Measurements from ENCODE around the gene UBE2D2. TPM values are rescaled to one million over a fixed set of nuclear protein-coding genes. Genes with fewer than 3 reads are reported as not detected.

The UBE2D2 gene
- total RNA-seq, 1 experiment from 2014 or later, result 105 TPM

DNA sequence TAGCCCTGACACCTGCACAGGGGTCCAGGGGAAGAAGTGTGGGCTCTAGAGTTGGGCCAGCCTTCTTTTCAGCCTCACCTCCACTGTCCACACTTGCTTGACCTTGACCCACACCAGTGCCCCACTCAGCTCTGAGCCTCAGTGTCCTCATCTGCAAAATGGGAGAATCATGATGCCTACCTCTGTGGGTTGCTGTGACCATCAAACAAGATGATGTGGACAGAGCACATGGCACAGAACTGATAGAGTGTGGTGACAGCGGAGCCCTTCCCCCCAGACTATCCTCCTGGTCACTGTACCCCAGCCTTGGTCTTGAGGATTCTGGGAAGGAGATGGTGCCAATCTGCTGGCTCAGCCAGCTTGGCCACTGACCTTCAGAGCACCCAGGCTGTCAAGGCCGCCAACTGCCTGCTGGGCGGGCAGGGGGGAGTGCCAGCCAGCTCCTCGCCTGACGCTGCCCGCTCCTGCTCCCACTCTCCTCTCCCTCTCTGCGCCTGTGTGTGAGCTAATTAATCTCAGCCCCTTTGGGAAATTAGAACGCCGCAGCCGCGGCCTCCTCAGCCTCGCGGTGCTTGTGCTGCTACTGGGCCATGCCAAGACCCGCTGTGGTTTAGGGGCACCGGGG, 103.7 kb downstream of the UBE2D2 start:
- Histone ChIP-seq H3K4me3 (ENCODE audit: low read length) (no peak overlapping the region), H3K79me2 (ENCODE audit: low read length) (no peaks in the 10 kb centered on the region), H3K9ac (ENCODE audit: low read length) (no peak overlapping the region), H3K36me3 (ENCODE audit: insufficient read depth, low read length) (no peaks in the 10 kb centered on the region), H3K9me2 (replicated peaks; ENCODE audit: insufficient read depth, low read length) (no peaks in the 10 kb centered on the region), H4K20me1 (ENCODE audit: insufficient read depth, low read depth, low read length) (no peaks in the 10 kb centered on the region), H2AFZ (ENCODE audit: low read length) (no peak overlapping the region), H3K27me3 (ENCODE audit: low read length) (no peaks in the 10 kb centered on the region; the same call in 1 of the 2 replicates), H3K9me3 (ENCODE audit: low read length) (no peaks in the 10 kb centered on the region), H3K4me2 (ENCODE audit: low read depth, low read length, poor library complexity, severe bottlenecking) (no peak overlapping the region), H3K27ac (ENCODE audit: low read length) (no peak overlapping the region), H3K4me1 (ENCODE audit: low read length) (peaks cover 36% of the 10 kb centered on the region)
- DNase-seq, result no peak

GRCh38 chr5:139665626-139666025, 104.5 kb downstream of the UBE2D2 start:
- Histone ChIP-seq H3K4me1 (ENCODE audit: low read length) (peaks cover 43% of the 10 kb centered on the region), H3K4me3 (ENCODE audit: low read length) (no peak overlapping the region), H3K27ac (ENCODE audit: low read length) (no peak overlapping the region), H3K79me2 (ENCODE audit: low read length) (no peaks in the 10 kb centered on the region), H3K27me3 (ENCODE audit: low read length) (no peaks in the 10 kb centered on the region; the same call in 1 of the 2 replicates), H3K9me2 (replicated peaks; ENCODE audit: insufficient read depth, low read length) (no peaks in the 10 kb centered on the region), H4K20me1 (ENCODE audit: insufficient read depth, low read depth, low read length) (no peaks in the 10 kb centered on the region), H3K9me3 (ENCODE audit: low read length) (no peaks in the 10 kb centered on the region), H3K4me2 (ENCODE audit: low read depth, low read length, poor library complexity, severe bottlenecking) (no peak overlapping the region), H3K36me3 (ENCODE audit: insufficient read depth, low read length) (no peaks in the 10 kb centered on the region), H2AFZ (ENCODE audit: low read length) (no peak overlapping the region), H3K9ac (ENCODE audit: low read length) (no peak overlapping the region)
- no peak for DNase-seq

DNA sequence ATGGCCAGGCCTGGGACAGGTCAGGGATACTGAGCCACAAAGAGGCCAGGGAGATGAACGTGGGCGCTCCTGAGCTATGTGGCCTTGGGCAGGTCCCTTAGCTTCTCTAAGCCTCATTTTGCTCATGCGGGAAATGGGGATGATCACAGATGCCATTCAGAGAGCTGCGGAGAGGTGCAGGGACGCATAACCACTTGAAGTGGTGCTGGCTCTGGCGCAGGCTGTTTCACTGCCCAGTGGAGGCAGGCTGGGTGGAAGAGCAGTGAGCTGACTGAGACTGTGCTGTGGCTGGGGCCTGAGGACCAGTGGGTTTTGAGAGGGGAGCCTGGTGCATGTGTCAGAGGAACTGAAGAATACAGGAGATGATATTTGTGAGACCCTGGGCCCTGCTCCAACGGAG, 105.4 kb downstream of the UBE2D2 start:
- H3K9ac ChIP-seq (ENCODE audit: low read length), result no peak overlapping the region

DNA sequence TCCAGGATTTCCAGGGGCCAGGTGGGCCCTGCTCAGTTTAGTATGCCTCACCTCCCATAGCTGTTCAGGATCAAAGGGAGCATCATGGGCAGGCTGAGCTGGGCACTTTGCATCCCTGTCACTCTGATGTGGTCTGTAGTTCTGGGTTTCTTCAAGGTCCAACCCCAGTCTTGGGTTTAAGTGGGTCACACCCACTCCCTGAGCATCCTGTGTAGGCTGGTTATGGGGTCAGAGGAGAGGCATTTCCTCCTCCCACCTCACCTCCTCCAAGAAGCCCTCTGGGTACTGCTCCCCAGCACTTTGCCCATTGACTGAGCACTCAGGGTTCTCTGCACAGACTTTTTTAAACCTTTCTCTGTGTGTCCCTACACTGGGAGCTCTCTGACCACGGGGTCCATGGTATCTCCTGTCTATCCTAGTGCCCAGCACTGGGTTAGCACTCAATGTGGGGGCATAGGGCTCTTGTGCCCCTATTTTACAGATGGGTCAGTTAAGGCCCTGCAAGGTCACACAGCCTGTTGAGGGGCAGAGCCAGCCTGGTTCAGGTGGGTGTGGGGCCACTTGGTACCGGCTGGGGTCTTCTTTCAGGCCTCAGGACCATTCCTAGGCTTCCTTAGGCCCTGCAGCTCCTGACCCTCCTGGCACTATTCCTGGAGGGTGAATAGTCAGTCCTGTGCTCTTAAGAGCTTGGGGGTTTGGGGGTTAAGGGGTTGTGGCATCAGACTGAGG, 106.0 kb downstream of the UBE2D2 start:
- H2AFZ ChIP-seq (ENCODE audit: low read length), result no peak overlapping the region
- no peak overlapping the region for H3K4me3 ChIP-seq (ENCODE audit: low read length)
- no peak overlapping the region for H3K9ac ChIP-seq (ENCODE audit: low read length)
- no peak for DNase-seq
- no peaks in the 10 kb centered on the region for H4K20me1 ChIP-seq (ENCODE audit: insufficient read depth, low read depth, low read length)
- no peak overlapping the region for H3K27ac ChIP-seq (ENCODE audit: low read length)
- no peaks in the 10 kb centered on the region for H3K9me3 ChIP-seq (ENCODE audit: low read length)
- peaks cover 44% of the 10 kb centered on the region for H3K4me1 ChIP-seq (ENCODE audit: low read length)
- H3K4me2 ChIP-seq (ENCODE audit: low read depth, low read length, poor library complexity, severe bottlenecking), result no peak overlapping the region
- H3K27me3 ChIP-seq (ENCODE audit: low read length), result no peaks in the 10 kb centered on the region; the same call in 1 of the 2 replicates
- H3K36me3 ChIP-seq (ENCODE audit: insufficient read depth, low read length), result no peaks in the 10 kb centered on the region
- H3K9me2 ChIP-seq (replicated peaks; ENCODE audit: insufficient read depth, low read length), result no peaks in the 10 kb centered on the region
- no peaks in the 10 kb centered on the region for H3K79me2 ChIP-seq (ENCODE audit: low read length)

More for the DNA sequence above, 105.4 kb downstream of the UBE2D2 start:
- H3K4me1 ChIP-seq (ENCODE audit: low read length), result peaks cover 44% of the 10 kb centered on the region
- H3K79me2 ChIP-seq (ENCODE audit: low read length), result no peaks in the 10 kb centered on the region
- no peak overlapping the region for H3K27ac ChIP-seq (ENCODE audit: low read length)
- no peaks in the 10 kb centered on the region; the same call in 1 of the 2 replicates for H3K27me3 ChIP-seq (ENCODE audit: low read length)
- H3K4me3 ChIP-seq (ENCODE audit: low read length), result no peak overlapping the region
- H3K36me3 ChIP-seq (ENCODE audit: insufficient read depth, low read length), result no peaks in the 10 kb centered on the region
- DNase-seq, result no peak
- H2AFZ ChIP-seq (ENCODE audit: low read length), result no peak overlapping the region
- H3K9me3 ChIP-seq (ENCODE audit: low read length), result no peaks in the 10 kb centered on the region
- no peak overlapping the region for H3K4me2 ChIP-seq (ENCODE audit: low read depth, low read length, poor library complexity, severe bottlenecking)
- H3K9me2 ChIP-seq (replicated peaks; ENCODE audit: insufficient read depth, low read length), result no peaks in the 10 kb centered on the region
- H4K20me1 ChIP-seq (ENCODE audit: insufficient read depth, low read depth, low read length), result no peaks in the 10 kb centered on the region

- peak overlapping the region; percentile 60; the same call in 1 of the 2 replicates for H3K4me3 ChIP-seq (ENCODE audit: low read length)
Observed at GRCh38 chr5:139667730-139668063, 106.6 kb downstream of the UBE2D2 start.

GRCh38 chr5:139668064-139668880, 107.1 kb downstream of the UBE2D2 start:
- Histone ChIP-seq H3K9me2 (replicated peaks; ENCODE audit: insufficient read depth, low read length) (no peaks in the 10 kb centered on the region), H3K4me3 (ENCODE audit: low read length) (peak overlapping the region; percentile 60), H3K27me3 (ENCODE audit: low read length) (no peaks in the 10 kb centered on the region; the same call in 1 of the 2 replicates), H2AFZ (ENCODE audit: low read length) (peak overlapping the region; percentile 63; the same call in 1 of the 2 replicates), H3K4me1 (ENCODE audit: low read length) (peaks cover 44% of the 10 kb centered on the region), H3K36me3 (ENCODE audit: insufficient read depth, low read length) (no peaks in the 10 kb centered on the region), H4K20me1 (ENCODE audit: insufficient read depth, low read depth, low read length) (no peaks in the 10 kb centered on the region), H3K9me3 (ENCODE audit: low read length) (no peaks in the 10 kb centered on the region), H3K27ac (ENCODE audit: low read length) (no peak overlapping the region), H3K79me2 (ENCODE audit: low read length) (no peaks in the 10 kb centered on the region), H3K9ac (ENCODE audit: low read length) (peak overlapping the region; percentile 62), H3K4me2 (ENCODE audit: low read depth, low read length, poor library complexity, severe bottlenecking) (peak overlapping the region; percentile 70)
- no peak for DNase-seq

More at GRCh38 chr5:139667730-139668063, 106.6 kb downstream of the UBE2D2 start:
- Histone ChIP-seq H3K36me3 (ENCODE audit: insufficient read depth, low read length) (no peaks in the 10 kb centered on the region), H3K9me2 (replicated peaks; ENCODE audit: insufficient read depth, low read length) (no peaks in the 10 kb centered on the region), H4K20me1 (ENCODE audit: insufficient read depth, low read depth, low read length) (no peaks in the 10 kb centered on the region), H3K27me3 (ENCODE audit: low read length) (no peaks in the 10 kb centered on the region; the same call in 1 of the 2 replicates), H3K27ac (ENCODE audit: low read length) (no peak overlapping the region), H3K4me1 (ENCODE audit: low read length) (peaks cover 44% of the 10 kb centered on the region), H2AFZ (ENCODE audit: low read length) (no peak overlapping the region), H3K9ac (ENCODE audit: low read length) (peak overlapping the region; percentile 62), H3K9me3 (ENCODE audit: low read length) (no peaks in the 10 kb centered on the region), H3K79me2 (ENCODE audit: low read length) (no peaks in the 10 kb centered on the region), H3K4me2 (ENCODE audit: low read depth, low read length, poor library complexity, severe bottlenecking) (peak overlapping the region; percentile 70)
- DNase-seq, result no peak

DNA sequence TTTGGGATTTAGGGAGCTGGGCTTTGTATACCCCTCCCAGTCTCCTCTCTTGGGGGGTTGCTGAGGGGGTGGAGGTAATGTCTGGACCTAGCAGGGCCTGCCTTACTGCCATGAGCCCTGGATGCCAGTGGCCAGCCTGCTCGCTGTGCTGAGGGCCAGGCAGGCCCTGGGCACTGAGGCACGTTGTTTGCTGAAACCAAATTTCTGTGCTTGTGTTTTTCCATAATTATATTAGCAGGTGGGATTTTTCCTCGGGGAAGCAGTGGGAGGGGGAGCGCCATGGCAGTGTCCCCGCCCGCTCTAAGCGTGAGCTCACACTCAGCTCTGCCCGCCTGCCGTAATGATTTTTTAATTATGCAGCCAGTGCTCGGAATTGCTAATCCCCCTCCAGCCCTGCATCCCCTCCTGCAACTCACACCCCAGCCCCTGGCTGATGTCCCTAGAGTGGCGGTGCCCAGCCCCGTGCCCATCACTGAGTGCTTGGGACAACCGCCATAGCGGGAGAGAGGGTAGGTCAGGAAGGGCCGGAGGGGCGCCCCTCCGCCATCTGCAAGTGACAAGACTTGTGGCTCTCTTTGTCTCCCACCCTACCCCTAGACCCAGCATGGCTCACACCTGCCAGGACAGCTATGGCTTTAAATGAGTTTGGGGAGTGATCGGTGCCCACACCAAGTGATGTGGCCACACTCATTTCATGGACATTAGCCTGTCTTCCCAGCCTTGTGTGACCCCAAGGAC, 108.0 kb downstream of the UBE2D2 start:
- Histone ChIP-seq H3K27ac (ENCODE audit: low read length) (no peak overlapping the region), H2AFZ (ENCODE audit: low read length) (no peak overlapping the region; the same call in 1 of the 2 replicates), H3K4me3 (ENCODE audit: low read length) (peak overlapping the region; percentile 60; the same call in 1 of the 2 replicates), H3K9me2 (replicated peaks; ENCODE audit: insufficient read depth, low read length) (no peaks in the 10 kb centered on the region), H3K4me2 (ENCODE audit: low read depth, low read length, poor library complexity, severe bottlenecking) (peak overlapping the region; percentile 70), H4K20me1 (ENCODE audit: insufficient read depth, low read depth, low read length) (no peaks in the 10 kb centered on the region), H3K27me3 (ENCODE audit: low read length) (no peaks in the 10 kb centered on the region; the same call in 1 of the 2 replicates), H3K9me3 (ENCODE audit: low read length) (no peaks in the 10 kb centered on the region), H3K4me1 (ENCODE audit: low read length) (peaks cover 42% of the 10 kb centered on the region), H3K9ac (ENCODE audit: low read length) (peak overlapping the region; percentile 62), H3K79me2 (ENCODE audit: low read length) (no peaks in the 10 kb centered on the region), H3K36me3 (ENCODE audit: insufficient read depth, low read length) (no peaks in the 10 kb centered on the region)
- DNase-seq, result no peak

Data from Karpas-422 (cell line).